ENCODE data around the gene AMPD3. TPM values are rescaled to one million over a fixed set of nuclear protein-coding genes. Genes with fewer than 3 reads are reported as not detected.
"Not testable (repeated sequence)": the region's sequence is repeated elsewhere in the genome, so short reads cannot be mapped to it uniquely, and the experiment has no call there.

Gene AMPD3
- total RNA-seq, 2 experiments from 2014 or later = 8.8 to 13.4 TPM

DNA sequence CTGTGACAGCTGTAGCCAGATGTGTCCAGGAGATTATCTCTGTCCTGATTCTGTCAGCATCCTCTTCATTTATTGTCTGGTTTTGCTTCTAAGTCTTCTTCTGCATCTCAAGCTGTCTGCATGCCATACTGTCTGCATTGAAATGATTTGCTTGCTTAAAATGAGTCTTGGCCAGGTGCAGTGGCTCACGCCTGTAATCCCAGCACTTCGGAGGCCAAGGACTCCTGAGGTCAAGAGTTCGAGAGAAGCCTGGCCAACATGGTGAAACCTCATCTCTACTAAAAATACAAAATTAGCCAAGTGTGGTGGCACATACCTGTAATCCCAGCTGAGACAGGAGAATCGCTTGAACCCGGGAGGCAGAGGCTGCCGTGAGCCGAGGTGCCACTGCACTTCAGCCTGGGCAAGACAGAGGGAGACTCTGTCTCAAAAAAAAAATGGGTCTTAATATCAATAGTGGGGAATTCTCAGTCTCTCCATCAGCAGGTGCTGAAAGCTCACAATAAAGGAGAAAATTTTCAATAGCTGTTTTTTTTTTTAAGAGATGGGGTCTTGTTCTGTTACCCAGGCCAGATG, 39.2 kb upstream of the AMPD3 start:
- no peak overlapping the region for H3K27ac Mint-ChIP-seq
- ATAC-seq (no peak), DNase-seq (no peak)
- no peaks in the 10 kb centered on the region for H3K9me3 Mint-ChIP-seq (ENCODE audit: low read depth)
- no peak overlapping the region for H3K4me3 Mint-ChIP-seq
- no peaks in the 10 kb centered on the region for H3K36me3 Mint-ChIP-seq
- H3K27me3 Mint-ChIP-seq = peaks cover 18% of the 10 kb centered on the region
- peaks cover 25% of the 10 kb centered on the region for H3K4me1 Mint-ChIP-seq
- CTCF ChIA-PET = interaction anchor here (0.6 to 9.6 kb wide), 6 partner anchors 11 to 323 kb away, joined by 3 to 111 read pairs (median 5); partner anchors contain the start of gene RNF141

DNA sequence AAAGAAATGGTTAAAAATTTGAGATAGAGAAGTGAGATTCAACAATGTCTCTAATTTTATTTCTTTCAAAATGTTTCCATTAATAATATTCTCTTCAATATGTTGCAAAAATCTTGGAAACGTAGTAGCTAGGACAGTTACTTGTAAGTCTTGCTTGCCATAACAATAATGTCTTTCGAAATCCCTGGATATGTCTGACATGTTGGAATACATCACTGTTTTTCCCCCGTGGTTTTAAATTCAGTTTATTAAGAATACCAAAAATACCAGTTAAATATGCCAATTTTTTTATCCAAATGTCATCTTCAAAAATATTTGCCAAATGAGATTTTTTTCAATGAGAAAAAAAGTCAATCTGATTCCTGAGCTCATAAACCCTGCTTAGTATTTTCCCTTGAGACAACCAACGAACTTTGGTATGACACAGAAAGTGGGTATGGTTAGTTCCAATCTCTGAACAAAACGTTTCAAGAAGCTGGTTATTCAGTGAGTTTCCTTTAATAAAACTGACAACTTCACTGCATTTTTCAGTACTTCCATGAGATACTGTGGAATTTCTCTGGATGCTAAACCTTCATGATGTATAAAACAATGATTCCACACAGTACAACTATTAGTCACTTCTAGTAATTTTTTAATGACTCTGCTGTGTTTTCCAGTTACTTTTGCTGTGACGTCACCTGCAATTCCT, 36.7 kb upstream of the AMPD3 start:
- CTCF ChIA-PET = interaction anchor here (2.8 kb wide), 1 partner anchor 123 kb away, joined by 9 read pairs; the partner anchor contains the start of gene RNF141

DNA sequence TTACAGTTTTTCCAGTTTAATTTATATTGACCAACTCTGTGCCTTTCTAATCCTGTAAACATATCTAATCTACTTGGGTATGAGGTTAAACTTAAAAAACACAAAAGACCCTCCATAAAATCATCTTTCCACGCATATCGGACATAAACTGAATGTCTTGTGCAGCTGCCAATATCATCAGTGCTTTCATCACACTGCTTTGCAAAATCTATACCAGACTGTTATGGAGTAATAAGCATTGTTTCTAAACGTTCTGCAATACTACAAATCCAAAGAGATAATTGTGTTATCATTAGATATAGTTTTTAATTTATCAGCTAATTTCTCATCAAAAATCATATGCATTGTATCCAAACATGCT, 36.1 kb upstream of the AMPD3 start:
- ATAC-seq (no peak), DNase-seq (no peak)
- Mint-ChIP-seq H3K27me3 (peaks cover 42% of the 10 kb centered on the region), H3K27ac (no peak overlapping the region), H3K4me1 (peaks cover 18% of the 10 kb centered on the region), H3K9me3 (ENCODE audit: low read depth) (no peaks in the 10 kb centered on the region), H3K4me3 (no peak overlapping the region), H3K36me3 (no peaks in the 10 kb centered on the region)
- CTCF ChIA-PET = interaction anchor here (2.8 kb wide), 1 partner anchor 122 kb away, joined by 9 read pairs; the partner anchor contains the start of gene RNF141

More for the DNA sequence above, 36.7 kb upstream of the AMPD3 start:
- H3K9me3 Mint-ChIP-seq (ENCODE audit: low read depth) = no peaks in the 10 kb centered on the region
- H3K4me3 Mint-ChIP-seq = no peak overlapping the region
- peaks cover 37% of the 10 kb centered on the region for H3K27me3 Mint-ChIP-seq
- H3K36me3 Mint-ChIP-seq = no peaks in the 10 kb centered on the region
- DNase-seq (no peak), ATAC-seq (no peak)
- H3K4me1 Mint-ChIP-seq = peaks cover 23% of the 10 kb centered on the region
- H3K27ac Mint-ChIP-seq = no peak overlapping the region

DNA sequence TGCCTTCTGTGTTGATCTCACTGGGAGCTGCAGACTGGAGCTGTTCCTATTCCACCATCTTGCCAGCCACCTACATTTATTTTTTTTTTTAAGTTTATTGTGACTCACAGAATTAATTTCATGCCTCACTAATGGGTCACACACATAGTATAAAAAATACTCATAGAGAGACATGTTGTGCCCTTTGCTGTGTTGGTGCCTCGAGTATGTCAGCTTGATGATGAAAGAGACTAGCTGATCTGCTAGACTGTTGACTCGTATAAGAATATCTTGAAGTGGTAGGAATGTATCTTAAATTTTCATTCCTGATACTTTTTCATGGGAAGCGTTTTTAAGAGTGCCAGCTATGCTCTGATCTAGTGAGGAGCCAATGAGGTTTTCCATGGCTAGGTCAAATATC, 28.6 kb upstream of the AMPD3 start:
- ATAC-seq = no peak
- peaks cover 41% of the 10 kb centered on the region for H3K27me3 Mint-ChIP-seq

DNA sequence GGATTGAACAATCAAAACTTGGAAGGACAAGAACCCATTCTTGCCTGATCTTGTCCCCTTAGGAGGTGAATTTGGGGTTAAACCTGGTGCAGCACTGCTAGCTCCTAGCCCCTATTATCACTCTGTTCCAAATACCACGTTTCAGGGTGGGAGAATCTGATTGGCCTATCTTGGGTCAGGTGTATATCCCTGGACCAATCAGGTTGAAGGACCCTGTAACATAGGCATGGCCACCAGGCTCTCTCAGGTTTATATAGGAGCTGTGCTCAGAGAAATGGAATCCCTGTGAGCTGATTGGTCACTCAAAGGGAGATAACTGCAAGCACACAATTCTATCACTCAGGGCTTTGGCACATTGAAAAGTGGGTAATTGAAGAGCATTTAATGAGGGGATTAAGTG, 26.6 kb upstream of the AMPD3 start:
- CTCF ChIA-PET = interaction anchor here (1.2 kb wide), 2 partner anchors 14 to 112 kb away, joined by 3 to 4 read pairs; partner anchors contain the start of gene RNF141
- H3K4me1 Mint-ChIP-seq = peaks cover 8% of the 10 kb centered on the region
- peaks cover 23% of the 10 kb centered on the region for H3K27me3 Mint-ChIP-seq
- H3K36me3 Mint-ChIP-seq = peaks cover 5% of the 10 kb centered on the region
- no peak overlapping the region for H3K4me3 Mint-ChIP-seq
- DNase-seq (no peak), ATAC-seq (no peak)
- H3K27ac Mint-ChIP-seq = no peak overlapping the region
- H3K9me3 Mint-ChIP-seq (ENCODE audit: low read depth) = no peaks in the 10 kb centered on the region

More for the DNA sequence above, 28.6 kb upstream of the AMPD3 start:
- H3K9me3 Mint-ChIP-seq (ENCODE audit: low read depth) = no peaks in the 10 kb centered on the region
- H3K36me3 Mint-ChIP-seq = peaks cover 1% of the 10 kb centered on the region
- CTCF ChIA-PET = interaction anchor here (0.9 to 2.3 kb wide), 5 partner anchors 10 to 29 kb away, joined by 3 to 5 read pairs (median 4); partner anchors contain the start of gene AMPD3
- no peaks in the 10 kb centered on the region for H3K4me1 Mint-ChIP-seq
- no peak for DNase-seq
- no peak overlapping the region for H3K4me3 Mint-ChIP-seq
- no peak overlapping the region for H3K27ac Mint-ChIP-seq

DNA sequence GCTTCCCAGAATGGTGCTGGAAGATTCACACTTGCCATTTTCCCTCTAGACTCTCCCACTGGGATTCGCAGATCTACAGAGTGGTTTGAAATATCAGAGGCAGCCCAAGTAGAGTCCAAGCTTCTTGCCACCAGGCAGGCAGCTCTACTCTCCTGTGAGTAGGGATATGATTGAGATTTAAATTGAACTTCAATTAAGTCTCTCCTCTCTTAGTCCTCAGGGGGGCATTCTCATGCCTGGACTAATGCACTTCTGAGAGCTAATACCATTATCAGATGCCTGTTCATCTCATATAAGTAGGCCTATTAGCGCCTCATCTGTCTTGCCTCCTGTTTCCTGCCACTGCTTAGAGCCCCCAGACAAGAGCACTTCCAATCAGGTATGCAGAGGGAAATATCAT, 25.5 kb upstream of the AMPD3 start:
- ATAC-seq = no peak
- Mint-ChIP-seq H3K9me3 (ENCODE audit: low read depth) (no peaks in the 10 kb centered on the region), H3K27me3 (peaks cover 16% of the 10 kb centered on the region)

DNA sequence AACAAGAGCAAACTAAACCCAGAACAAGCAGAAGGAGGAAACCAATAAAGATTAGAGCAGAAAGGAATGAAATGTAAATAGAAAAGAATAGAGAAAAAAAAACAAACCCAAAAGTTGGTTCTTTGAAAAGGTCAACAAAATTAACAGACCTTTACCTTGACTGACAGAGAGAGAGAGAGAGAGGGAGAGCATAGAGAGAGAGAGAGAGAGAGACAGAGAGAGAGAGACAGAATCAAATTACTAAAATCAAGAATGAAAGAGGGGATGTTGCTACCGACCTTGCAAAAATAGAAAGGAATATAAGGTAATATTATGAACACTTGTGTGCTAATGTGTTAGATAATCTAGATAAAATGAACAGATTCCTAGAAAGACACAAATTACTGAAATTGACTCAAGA, 22.6 kb upstream of the AMPD3 start:
- CTCF ChIA-PET = no interaction called here

More for the DNA sequence above, 25.5 kb upstream of the AMPD3 start:
- Mint-ChIP-seq H3K36me3 (peaks cover 5% of the 10 kb centered on the region), H3K27ac (no peak overlapping the region), H3K4me1 (peaks cover 8% of the 10 kb centered on the region), H3K4me3 (no peak overlapping the region)
- CTCF ChIA-PET = interaction anchor here (0.8 to 2.7 kb wide), 5 partner anchors 12 to 224 kb away, joined by 3 to 9 read pairs (median 4); partner anchors contain the start of gene RNF141
- no peak for DNase-seq

DNA sequence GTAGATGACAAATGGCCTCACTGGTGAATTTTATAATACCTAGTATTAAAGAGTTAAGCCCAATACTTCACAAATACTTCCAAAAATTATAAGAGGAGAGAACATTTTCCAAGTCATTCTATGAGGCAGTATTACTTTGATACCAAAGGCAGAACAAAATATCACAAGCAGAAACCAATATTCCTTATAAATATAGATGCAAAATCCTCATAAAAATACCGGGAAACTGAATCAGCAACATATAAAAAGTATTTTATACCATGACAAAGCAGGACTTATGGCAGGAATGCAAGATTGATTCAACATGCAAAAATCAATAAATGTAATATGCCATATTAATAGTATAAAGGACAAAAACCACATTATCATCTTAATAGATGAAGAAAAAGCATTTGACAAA, 22.1 kb upstream of the AMPD3 start:
- DNase-seq (no peak), ATAC-seq (no peak)
- no peaks in the 10 kb centered on the region for H3K9me3 Mint-ChIP-seq (ENCODE audit: low read depth)
- CTCF ChIA-PET = no interaction called here
- H3K36me3 Mint-ChIP-seq = peaks cover 5% of the 10 kb centered on the region
- no peak overlapping the region for H3K4me3 Mint-ChIP-seq
- H3K27ac Mint-ChIP-seq = no peak overlapping the region
- H3K4me1 Mint-ChIP-seq = peaks cover 8% of the 10 kb centered on the region
- H3K27me3 Mint-ChIP-seq = peaks cover 3% of the 10 kb centered on the region

More for the DNA sequence above, 22.6 kb upstream of the AMPD3 start:
- peaks cover 7% of the 10 kb centered on the region for H3K27me3 Mint-ChIP-seq
- no peak overlapping the region for H3K4me3 Mint-ChIP-seq
- no peak overlapping the region for H3K27ac Mint-ChIP-seq
- peaks cover 5% of the 10 kb centered on the region for H3K36me3 Mint-ChIP-seq
- ATAC-seq (no peak), DNase-seq (no peak)
- H3K4me1 Mint-ChIP-seq = peaks cover 8% of the 10 kb centered on the region
- H3K9me3 Mint-ChIP-seq (ENCODE audit: low read depth) = no peaks in the 10 kb centered on the region

DNA sequence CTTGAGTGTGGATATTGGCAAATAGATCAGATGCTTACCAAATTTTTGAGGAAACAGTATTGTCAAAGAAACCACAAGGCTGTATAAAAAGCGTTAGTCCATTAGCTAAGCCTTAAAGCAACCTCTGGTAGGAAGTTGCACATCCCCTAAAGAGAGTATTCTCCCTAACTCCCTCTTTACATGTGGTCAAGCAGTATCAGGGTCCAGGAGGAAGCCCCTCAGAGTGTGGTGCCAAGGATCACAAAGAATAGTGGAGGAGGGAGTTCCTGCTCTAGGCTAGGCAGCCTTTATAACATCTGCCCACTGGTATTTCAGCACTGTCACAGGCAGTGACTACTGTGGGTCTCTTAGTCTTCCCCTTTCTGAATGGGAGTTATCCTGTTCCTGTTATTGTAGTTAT, 18.8 kb upstream of the AMPD3 start:
- peaks cover 3% of the 10 kb centered on the region for H3K36me3 Mint-ChIP-seq
- H3K9me3 Mint-ChIP-seq (ENCODE audit: low read depth) = no peaks in the 10 kb centered on the region
- H3K4me3 Mint-ChIP-seq = no peak overlapping the region
- CTCF ChIA-PET = interaction anchor here (1.3 to 1.6 kb wide), 2 partner anchors 105 to 110 kb away, joined by 3 to 4 read pairs; no protein-coding TSS in a partner anchor
- ATAC-seq (no peak), DNase-seq (no peak)
- H3K27ac Mint-ChIP-seq = no peak overlapping the region
- peaks cover 12% of the 10 kb centered on the region for H3K4me1 Mint-ChIP-seq
- peaks cover 10% of the 10 kb centered on the region for H3K27me3 Mint-ChIP-seq

DNA sequence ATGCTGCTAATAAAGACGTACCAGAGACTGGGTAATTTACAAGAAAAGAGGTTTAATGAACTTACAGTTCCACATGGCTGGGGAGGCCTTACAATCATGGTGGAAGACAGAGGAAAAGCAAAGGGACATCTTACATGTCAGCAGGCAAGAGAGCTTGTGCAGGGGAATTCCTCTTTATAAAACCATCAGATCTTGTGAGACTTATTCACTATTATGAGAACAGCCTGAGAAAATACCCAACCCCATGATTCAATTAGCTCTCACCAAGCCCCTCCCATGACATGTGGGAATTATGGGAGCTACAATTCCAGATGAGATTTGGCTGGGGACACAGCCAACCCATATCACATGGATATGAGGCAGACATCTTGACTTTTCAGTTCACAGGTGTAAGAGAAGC, 18.4 kb upstream of the AMPD3 start:
- peaks cover 16% of the 10 kb centered on the region for H3K4me1 Mint-ChIP-seq
- CTCF ChIA-PET = interaction anchor here (1.6 kb wide), 1 partner anchor 109 kb away, joined by 3 read pairs; no protein-coding TSS in a partner anchor
- H3K9me3 Mint-ChIP-seq (ENCODE audit: low read depth) = not testable (repeated sequence)

DNA sequence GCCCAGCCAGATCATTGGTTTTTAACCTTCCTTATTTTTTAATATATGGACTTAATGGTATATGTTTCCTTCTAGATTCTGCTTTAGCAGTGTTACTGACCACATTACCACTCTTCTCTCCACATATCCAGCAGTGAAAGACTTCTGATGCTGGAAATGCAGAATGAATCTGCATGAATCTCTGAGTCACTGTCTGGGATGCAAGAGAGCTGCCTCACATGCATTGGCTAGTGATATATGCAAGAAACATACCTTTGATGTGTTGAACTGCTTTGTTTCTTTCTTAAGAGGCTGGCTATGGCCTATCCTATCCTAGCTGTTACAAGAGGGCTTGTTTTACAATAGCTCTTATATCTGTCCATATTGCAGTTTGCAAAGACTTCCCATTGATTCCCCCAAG, 16.6 kb upstream of the AMPD3 start:
- CTCF ChIA-PET = no interaction called here
- peaks cover 8% of the 10 kb centered on the region for H3K27me3 Mint-ChIP-seq

More for the DNA sequence above, 18.4 kb upstream of the AMPD3 start:
- not testable (repeated sequence) for H3K4me3 Mint-ChIP-seq, H3K27me3 Mint-ChIP-seq, DNase-seq, ATAC-seq, H3K27ac Mint-ChIP-seq, H3K36me3 Mint-ChIP-seq

DNA sequence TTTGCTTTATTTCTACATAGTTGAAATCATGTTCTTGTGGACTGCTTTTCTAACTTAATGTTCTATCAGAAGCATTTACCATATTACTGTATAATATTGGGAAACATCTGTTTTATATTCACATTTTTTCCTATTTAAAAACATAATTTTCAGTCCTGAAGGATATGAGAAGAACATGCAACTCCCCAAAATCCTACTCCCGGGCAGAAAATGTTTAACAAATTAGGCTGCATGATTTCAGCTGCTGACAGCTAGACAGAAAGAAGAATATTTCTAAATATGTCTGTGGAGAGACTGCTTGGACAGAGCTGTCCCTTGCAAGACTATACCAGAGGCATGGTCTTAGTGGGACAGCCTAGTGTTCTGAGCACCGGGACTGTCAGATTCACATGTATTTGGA, 15.7 kb upstream of the AMPD3 start:
- Mint-ChIP-seq H3K36me3 (no peaks in the 10 kb centered on the region), H3K9me3 (ENCODE audit: low read depth) (no peaks in the 10 kb centered on the region), H3K4me1 (peaks cover 21% of the 10 kb centered on the region), H3K27me3 (peaks cover 7% of the 10 kb centered on the region), H3K4me3 (no peak overlapping the region), H3K27ac (no peak overlapping the region)
- CTCF ChIA-PET = interaction anchor here (0.9 to 1.9 kb wide), 2 partner anchors 20 to 26 kb away, joined by 3 to 5 read pairs; no protein-coding TSS in a partner anchor
- ATAC-seq (no peak), DNase-seq (no peak)

More for the DNA sequence above, 16.6 kb upstream of the AMPD3 start:
- DNase-seq (no peak), ATAC-seq (no peak)
- Mint-ChIP-seq H3K9me3 (ENCODE audit: low read depth) (no peaks in the 10 kb centered on the region), H3K27ac (no peak overlapping the region), H3K36me3 (no peaks in the 10 kb centered on the region), H3K4me3 (no peak overlapping the region), H3K4me1 (peaks cover 21% of the 10 kb centered on the region)

DNA sequence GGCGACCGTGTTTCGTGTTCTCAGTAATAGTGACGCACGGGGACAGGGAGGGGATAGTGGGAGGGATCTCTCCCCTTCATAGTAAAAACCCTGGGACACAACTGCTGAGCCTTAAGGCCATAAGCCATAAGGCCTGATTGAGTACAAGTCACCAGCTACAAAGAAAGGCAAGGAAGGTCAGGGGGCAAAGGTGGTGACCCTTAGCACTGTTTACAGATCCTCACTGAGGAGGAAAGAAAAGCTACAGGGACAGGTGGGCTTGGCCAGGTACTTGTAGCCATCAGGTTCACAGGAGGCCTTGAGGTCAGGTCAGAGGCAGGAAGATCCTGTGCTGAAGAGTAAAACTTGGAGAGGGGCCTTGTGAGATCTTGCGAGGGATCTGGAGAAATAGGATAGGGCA, 15.1 kb upstream of the AMPD3 start:
- no peaks in the 10 kb centered on the region for H3K9me3 Mint-ChIP-seq (ENCODE audit: low read depth)
- H3K4me3 Mint-ChIP-seq = no peak overlapping the region
- no peak for DNase-seq
- H3K4me1 Mint-ChIP-seq = peaks cover 26% of the 10 kb centered on the region
- no peaks in the 10 kb centered on the region for H3K36me3 Mint-ChIP-seq
- H3K27me3 Mint-ChIP-seq = peaks cover 7% of the 10 kb centered on the region
- no peak for ATAC-seq
- CTCF ChIA-PET = interaction anchor here (0.9 to 1.9 kb wide), 3 partner anchors 12 to 26 kb away, joined by 3 to 5 read pairs (median 3); no protein-coding TSS in a partner anchor
- H3K27ac Mint-ChIP-seq = no peak overlapping the region

All from activated CD8-positive, alpha-beta memory T cell treated with anti-CD3 and anti-CD28 coated beads, Interleukin-2, amount 10 ng/mL, durations not matched to agents 7 days and 5 days (primary cell).